ENCODE measurements around the gene PDZRN3.

PDZRN3 gene

DNA sequence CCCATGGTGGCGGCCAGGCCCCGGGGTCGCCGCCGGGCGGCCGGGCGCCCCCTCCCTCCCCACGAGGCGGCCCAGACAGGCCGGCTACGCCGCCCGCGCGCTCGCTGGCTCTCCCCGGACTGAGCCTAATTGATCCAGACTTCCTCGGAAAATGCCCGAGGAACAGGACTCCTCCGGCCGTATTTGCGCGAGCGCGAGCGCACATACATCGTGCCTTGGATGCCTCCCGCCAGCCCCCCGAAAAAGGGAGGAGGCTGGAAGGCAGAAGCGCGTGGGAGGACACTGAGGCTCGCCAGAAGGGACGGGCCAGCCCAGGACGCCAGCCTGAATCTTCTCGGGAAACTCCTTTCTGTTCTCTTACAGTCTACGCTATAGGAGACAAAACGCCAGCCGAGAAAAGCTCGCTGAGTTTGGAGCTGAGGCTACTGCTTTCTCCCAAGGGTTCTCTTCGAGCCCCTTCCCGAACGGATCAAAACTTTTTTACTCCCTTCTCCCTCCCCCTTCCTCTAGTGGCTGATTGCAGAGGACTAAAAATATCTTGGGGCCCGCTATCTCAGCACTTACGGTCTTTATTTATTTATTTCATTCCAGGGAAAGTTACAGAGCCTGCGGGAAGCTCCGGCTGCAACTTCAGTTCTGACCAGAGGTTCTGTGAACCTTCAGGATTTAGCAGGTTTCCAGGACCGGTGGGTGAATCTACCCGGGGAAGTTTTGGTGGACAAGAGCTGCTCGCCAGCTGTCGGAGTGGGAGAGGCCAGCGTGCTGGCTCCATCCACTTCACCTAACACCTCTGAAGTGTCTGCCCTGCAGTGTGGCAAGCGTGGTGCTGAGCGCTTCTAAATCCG is at the start of gene PDZRN3:
TSS of gene PDZRN3 (minus strand) at position 121 of the 845 bp plus-strand sequence.
- no peak for DNase-seq (ENCODE audit: low read depth)

DNA sequence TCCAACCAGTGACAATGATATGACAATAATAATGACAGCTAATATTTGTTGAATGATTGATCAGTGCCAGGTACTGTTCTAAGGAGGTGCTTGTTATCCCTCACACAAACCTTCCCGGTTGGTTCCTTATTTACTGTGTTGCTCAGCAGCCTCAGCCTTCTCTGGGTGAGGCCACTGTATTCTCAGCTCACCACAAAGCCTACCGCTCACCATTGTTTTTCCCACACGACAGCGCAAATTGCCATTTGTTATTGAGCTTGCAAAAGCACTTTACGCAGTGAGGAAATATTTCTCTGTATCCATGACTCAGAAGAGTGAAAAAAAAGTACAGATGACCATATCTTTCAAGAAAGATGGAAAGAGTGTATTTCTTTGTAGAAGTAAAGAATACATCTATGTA is 49.5 kb upstream of the PDZRN3 start:
- DNase-seq (ENCODE audit: low read depth): no peak

DNA sequence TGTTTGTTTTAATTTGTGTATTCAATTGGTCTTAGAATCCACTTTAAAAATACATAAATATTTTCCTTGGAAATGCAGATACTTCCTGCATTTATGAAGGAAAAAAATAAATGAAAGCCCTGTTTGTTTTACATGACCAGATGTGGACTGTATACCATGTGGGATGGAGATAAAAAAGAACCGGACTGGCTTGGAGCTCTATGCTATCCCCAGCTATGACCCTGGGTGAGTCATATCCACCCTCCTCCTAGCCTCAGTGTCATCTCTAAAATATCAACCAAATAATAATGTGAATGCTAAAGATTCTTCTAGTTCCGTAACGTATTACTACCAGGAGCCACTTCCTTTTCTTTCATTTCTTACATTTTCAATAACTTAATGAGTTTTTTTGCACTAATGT is 44.5 kb upstream of the PDZRN3 start:
- DNase-seq (ENCODE audit: low read depth): no peak

DNA sequence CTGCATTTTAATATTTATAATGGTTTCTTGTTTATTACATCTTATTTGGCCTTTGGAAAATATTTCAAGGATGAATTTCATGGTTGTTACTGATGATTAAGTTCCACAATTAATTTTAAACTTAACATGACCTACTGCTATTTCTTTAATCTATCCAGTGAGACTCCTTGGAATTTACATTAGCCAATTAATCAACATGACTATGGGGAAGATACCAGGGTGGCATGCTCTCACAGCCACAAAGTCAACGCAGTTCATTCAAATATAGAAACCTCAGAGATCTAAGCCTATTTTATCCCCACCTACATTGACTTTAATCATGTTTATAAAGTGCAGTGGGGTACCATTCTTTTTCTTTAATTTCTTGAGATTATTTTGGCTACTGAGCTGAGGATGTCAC is 43.6 kb upstream of the PDZRN3 start:
- no peak for DNase-seq (ENCODE audit: low read depth)

DNA sequence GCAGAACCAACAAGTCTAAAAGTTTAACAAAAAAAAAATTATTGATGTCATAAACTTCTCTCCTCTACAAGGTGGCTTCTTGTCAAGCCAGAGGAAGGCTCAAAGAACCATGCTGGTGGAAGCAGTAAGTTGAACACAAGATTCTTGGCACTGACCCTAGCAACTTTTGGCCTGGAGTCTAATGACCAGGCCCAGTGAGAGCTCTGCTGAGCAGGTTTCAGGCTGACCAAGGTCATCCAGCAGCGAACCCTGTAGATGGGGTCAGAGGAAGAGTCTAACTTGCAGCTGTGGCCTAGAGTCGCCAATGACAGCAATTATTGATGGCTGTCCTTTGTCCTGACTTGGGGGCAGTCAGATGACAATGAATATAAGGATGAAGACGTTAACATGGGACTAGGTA is 43.1 kb upstream of the PDZRN3 start:
- no peak for DNase-seq (ENCODE audit: low read depth)

GRCh38 chr3:73665286-73665685 is 40.5 kb upstream of the PDZRN3 start:
- DNase-seq (ENCODE audit: low read depth): no peak

GRCh38 chr3:73664389-73664788 is 39.6 kb upstream of the PDZRN3 start:
- no peak for DNase-seq (ENCODE audit: low read depth)

DNA sequence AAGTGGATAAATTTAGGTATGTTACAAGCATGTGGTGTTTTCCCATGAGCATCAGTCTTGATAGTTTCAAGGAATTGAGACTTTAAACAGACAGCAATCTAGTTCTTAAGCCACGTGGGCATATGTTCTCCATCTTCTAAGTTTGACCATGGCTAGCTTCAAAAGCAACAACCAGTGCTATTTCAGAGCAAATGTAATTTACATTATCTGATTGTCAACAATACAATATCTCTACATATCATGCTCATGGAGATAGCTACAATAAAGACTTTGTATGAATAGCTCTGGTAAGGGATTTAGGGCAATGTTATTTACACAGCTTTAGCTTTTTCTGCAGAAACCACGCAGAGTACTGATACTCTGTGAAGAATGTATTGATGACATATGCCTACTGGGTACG is 38.8 kb upstream of the PDZRN3 start:
- no peak for DNase-seq (ENCODE audit: low read depth)

- DNase-seq (ENCODE audit: low read depth): no peak
These were observed 36.5 kb upstream of the PDZRN3 start for GRCh38 chr3:73661265-73661664.

GRCh38 chr3:73658227-73658626 is 33.5 kb upstream of the PDZRN3 start:
- no peak for DNase-seq (ENCODE audit: low read depth)

- no peak for DNase-seq (ENCODE audit: low read depth)
These were observed 32.4 kb upstream of the PDZRN3 start for GRCh38 chr3:73657186-73657585.

DNA sequence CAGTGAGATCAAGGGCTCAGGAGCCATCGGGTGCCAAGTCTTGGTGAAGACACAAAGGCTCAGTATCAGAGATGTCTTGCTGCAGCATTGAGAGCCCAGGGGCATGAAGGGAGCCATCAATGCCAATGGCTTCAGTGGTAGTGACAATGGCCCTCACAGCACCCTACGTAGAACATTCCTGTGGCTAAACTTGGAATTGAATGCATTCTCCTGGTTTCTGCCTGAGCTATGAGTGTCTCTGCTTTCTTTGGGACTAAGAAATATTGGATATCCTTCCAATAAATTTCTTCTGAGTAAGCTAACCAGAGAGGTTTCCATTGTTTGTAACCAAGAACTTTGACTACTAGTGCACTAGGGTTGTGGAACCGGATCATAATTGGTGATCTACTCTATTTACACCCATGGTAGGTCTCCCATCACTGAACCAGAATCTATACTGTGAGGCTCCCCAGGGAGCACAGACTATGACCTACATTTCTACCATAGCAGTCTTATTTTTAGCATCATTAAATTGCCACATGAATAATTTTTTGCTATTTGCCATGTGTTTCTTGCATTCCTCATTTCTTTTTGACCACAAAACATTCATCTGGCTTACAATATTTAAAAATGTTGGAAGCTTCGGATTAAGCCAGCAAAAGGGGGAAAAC is 31.6 kb upstream of the PDZRN3 start:
- no peak for DNase-seq (ENCODE audit: low read depth)

DNA sequence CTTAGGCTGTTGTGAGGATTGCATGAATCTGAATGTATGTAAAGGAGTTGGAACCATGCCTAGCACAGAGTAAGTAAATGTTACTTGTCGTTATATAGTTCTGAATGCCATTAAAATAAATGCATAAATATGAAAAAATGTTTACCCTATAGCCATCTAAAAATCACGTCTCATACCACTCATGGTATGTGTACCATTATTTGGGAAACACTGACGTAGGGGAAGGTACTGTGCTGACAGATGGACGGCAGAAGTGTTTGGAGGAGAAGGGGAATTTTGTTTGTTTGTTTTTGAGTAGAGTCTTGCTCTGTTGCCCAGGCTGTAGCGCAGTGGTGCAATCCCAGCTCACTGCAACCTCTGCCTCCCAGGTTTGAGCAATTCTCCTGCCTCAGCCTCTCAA is 30.5 kb upstream of the PDZRN3 start:
- DNase-seq (ENCODE audit: low read depth): no peak

DNA sequence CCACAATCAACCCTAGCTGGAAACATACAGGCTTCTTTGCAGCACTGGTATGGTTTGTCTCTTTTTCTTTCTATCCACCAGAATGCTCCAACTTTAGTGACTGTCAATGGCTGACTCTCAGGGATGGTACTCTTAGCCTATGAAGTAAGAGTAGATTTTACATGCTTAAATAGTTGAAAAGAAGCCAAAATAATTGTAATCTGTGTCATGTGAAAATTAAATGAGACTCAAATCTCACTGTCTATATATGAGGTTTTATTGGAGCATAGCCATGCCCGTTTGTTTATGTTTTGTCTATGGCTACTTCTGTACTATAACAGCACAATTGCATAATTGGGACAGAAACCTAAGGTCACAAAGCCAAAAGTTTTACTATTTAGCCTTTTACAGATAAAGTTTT is 29.1 kb upstream of the PDZRN3 start:
- no peak for DNase-seq (ENCODE audit: low read depth)

DNA sequence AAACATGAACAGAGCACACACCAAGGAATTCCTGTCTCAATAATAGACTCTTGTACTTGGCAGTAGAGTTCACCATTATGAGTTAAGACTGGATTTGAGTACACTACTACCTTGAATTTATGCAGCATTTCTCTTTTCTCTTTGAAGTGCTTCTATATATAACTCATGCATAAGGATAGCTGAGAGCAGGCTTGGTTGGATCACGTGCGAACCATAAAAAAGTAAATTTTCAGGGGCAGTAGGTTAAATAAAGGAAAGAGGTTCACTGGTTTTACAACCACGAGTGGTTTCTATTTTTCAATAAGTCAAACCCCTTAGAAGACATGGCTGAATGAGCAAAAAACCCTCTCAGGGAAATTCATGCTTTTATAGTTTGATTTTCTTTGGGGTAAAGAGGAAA is 28.6 kb upstream of the PDZRN3 start:
- no peak for DNase-seq (ENCODE audit: low read depth)

- DNase-seq (ENCODE audit: low read depth): no peak
These were observed 28.2 kb upstream of the PDZRN3 start for GRCh38 chr3:73652896-73653295.

DNA sequence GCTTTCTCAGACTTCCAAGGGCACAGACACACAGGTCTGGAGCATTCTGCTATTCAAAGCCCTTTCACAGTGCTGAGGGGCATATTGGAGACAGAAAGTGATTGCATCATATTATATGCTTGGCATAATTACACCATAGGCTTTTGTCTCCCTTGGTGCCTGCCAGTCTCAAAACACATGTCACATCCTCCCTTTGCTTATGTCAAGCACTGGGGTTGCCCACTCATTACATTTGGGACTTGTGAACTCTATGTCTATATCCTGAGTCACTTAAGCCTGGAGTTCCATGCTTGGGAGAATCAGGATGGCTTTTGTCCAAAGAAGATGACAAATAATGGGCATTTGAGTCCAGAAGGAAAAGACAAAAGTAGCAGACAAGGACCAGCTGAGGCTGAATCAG is 12.3 kb upstream of the PDZRN3 start:
- DNase-seq (ENCODE audit: low read depth): no peak

DNA sequence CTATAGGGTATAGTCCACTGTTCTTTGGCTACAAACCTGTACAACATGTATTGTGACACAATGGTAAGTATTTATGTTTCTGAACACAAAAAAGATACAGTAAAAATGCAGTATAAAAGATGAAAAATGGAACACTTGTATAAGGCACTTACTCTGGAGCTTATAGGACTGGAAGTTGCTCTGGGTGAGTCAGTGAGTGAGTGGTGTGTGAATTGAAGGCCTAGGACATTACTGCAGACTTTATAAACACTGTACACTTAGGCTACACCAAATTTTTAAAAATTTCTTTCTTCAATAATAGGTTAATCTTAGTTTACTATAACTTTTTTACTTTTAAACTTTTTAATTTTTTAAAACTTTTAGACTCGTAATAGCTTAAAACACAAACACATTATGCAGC is 10.5 kb upstream of the PDZRN3 start:
- no peak for DNase-seq (ENCODE audit: low read depth)

DNA sequence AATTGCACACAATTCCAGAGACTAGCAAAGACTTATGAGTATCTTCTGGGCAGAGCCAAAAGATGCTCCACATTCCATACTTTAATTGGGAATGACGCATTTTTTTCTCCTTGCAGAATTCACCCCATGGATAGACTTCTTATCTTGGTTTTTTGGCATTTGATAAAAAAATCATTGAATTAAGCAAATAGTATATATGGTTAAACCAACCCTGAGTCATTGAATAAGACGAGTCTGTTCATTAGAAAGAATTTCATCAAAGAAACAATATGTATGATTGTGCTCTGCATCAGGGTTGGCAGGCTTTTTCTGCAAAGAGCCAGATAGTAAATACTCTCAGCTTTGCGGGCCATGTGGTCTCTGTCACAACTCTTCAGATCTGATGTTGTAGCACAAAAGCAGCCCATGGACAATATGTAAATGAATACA is 9.2 kb upstream of the PDZRN3 start:
- no peak for DNase-seq (ENCODE audit: low read depth)

GRCh38 chr3:73633453-73633852 is 8.7 kb upstream of the PDZRN3 start:
- no peak for DNase-seq (ENCODE audit: low read depth)

- no peak for DNase-seq (ENCODE audit: low read depth)
These were observed 1.4 kb upstream of the PDZRN3 start for GRCh38 chr3:73626106-73626505.

DNA sequence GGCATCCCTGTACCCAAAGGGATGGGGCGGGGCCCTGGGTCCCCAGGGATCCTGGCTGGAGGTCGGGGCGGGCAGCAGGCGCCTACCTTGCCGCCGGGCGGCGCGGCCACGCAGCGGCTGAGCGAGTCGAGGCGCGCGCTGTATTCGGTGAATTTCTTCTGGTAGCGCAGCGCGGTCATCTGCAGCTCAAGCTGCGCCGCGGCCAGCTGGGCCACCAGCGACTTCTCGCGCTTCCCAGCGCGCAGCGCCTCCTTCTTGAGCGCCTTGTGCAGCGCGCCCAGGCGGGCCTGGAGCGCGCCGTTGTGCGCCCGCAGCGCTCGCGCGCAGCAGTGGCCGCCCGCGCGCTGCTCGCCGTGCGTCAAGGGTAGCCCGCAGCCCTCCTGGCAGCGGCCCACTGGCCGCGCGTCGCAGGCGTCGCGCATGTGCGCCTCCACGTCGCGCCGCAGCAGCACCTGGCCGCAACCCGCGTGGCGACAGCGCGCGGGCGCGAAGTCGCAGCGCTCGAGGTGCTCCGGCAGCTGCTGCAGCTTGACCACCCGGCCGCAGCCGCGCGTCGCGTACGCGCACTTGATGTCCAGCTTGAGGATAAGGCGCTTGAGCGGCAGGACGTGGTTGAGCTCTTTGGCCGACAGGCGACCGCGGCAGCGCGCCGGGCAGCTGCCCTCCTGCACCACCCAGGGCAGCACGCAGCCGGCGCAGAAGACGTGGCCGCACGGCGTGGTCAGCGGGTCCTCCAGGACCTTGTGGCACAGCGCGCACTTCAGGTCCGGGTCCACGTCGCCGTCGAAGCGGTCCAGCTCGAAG is 522 bp downstream of the PDZRN3 start:
- no peak for DNase-seq (ENCODE audit: low read depth)

DNA sequence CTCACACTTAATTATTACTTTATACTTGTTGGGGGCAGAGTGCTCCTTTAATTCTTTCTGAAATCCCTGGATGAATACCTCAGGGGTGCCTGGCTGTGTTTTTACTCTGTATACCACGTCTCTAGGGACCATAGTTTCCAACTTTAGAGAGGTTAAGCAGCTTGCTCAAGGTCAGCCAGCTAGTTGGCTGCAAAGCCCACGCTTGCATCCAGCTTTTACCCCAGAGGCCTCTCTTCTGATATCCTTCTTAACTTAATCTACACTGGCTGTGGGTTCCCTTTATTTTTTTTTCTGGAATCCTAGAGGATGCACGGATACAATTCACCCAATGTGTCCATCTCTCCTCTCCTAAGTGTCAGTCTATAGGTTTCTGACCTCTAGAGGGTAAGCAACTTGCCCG is 1.4 kb downstream of the PDZRN3 start:
- no peak for DNase-seq (ENCODE audit: low read depth)

Data from stimulated activated CD8-positive, alpha-beta memory T cell treated with anti-CD3 and anti-CD28 coated beads, Interleukin-15, amount 100 ng/mL, for 24 hours (primary cell).